Breast epithelium (tissue), 3 donors: ENCODE data around the gene RBM22.

Source experiments
- CTCF ChIP-seq, 3 donors: fragments of 450-650 bp; IDR thresholded peaks; one replicate each; pipeline ENCODE4 v1.5.1; 2016 to 2017; ENCODE audit warnings: antibody characterized with exemption in 3 of 3, mild to moderate bottlenecking in 3 of 3, moderate library complexity in 3 of 3
- POLR2AphosphoS5 ChIP-seq, 3 donors: sonication (generic); formaldehyde crosslinking; IDR thresholded peaks; one replicate each; pipeline ENCODE4 v1.6.1; 2017; ENCODE audit warnings: antibody characterized with exemption in 3 of 3

GRCh38 chr5:150645070-150645700, 55.7 kb downstream of the RBM22 start:
- TF ChIP-seq CTCF (IDR thresholded peaks at IDR 0.05) (no peak), POLR2AphosphoS5 (IDR thresholded peaks at IDR 0.05) (peak in 1 of 3 donors; percentile 26)
